ENCODE results near the gene GBP7. TPM values are rescaled to one million over a fixed set of nuclear protein-coding genes. Genes with fewer than 3 reads are reported as not detected.
"Not testable (repeated sequence)": the region's sequence is repeated elsewhere in the genome, so short reads cannot be mapped to it uniquely, and the experiment has no call there.

The GBP7 gene
- total and polyA plus RNA-seq, 4 donors: 0.89 to 27.8 (median 16.8) TPM

DNA sequence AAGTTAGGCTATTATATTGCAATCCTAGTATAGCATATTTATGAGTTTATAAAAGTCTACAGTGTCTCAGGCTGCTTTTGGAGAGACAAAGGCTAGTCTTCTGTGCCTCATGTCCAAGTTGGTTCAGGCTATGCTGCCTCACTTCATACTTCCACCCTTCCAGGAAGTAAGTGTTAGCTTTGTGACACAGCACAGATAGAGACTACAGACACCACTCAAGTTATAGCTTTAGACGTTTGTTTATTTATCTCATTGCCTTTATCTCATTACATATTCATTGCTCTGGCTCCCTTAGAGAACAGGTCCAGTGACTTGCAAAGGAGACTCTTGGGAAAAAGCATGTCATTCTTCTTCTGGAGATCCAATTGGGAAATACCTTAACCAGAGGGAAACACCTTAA lies 45.5 kb upstream of the GBP7 start:
- Histone ChIP-seq H3K9ac (ENCODE audit: low read depth in 1 of 2, low read length in 2 of 2) (no peak overlapping the region), H3K27ac (ENCODE audit: low read depth in 1 of 2, low read length in 2 of 2) (no peak overlapping the region), H3K9me3 (ENCODE audit: control insufficient read depth in 4 of 4, low read length in 3 of 4) (no peaks in the 10 kb centered on the region), H3K4me1 (ENCODE audit: control insufficient read depth in 4 of 4, insufficient read depth in 4 of 4, low read length in 3 of 4) (no peaks in the 10 kb centered on the region), H3K27me3 (ENCODE audit: control insufficient read depth in 4 of 4, insufficient read depth in 4 of 4, low read length in 3 of 4) (no peaks in the 10 kb centered on the region), H3K36me3 (ENCODE audit: control insufficient read depth in 4 of 4, insufficient read depth in 3 of 4, low read depth in 1 of 4, low read length in 3 of 4) (no peaks in the 10 kb centered on the region), H3K4me3 (ENCODE audit: low read depth in 1 of 3, low read length in 3 of 3) (no peak overlapping the region)
- no peak for DNase-seq (ENCODE audit: low spot score)
- no peak for TF ChIP-seq SP1 (IDR thresholded peaks at IDR 0.05)
- no peak for TF ChIP-seq RXRA (IDR thresholded peaks at IDR 0.05)
- no peak for TF ChIP-seq GABPA (IDR thresholded peaks at IDR 0.05 in 1 of 2, conservative IDR thresholded peaks at IDR 0.05 in 1 of 2)
- TF ChIP-seq, protein P1, sequence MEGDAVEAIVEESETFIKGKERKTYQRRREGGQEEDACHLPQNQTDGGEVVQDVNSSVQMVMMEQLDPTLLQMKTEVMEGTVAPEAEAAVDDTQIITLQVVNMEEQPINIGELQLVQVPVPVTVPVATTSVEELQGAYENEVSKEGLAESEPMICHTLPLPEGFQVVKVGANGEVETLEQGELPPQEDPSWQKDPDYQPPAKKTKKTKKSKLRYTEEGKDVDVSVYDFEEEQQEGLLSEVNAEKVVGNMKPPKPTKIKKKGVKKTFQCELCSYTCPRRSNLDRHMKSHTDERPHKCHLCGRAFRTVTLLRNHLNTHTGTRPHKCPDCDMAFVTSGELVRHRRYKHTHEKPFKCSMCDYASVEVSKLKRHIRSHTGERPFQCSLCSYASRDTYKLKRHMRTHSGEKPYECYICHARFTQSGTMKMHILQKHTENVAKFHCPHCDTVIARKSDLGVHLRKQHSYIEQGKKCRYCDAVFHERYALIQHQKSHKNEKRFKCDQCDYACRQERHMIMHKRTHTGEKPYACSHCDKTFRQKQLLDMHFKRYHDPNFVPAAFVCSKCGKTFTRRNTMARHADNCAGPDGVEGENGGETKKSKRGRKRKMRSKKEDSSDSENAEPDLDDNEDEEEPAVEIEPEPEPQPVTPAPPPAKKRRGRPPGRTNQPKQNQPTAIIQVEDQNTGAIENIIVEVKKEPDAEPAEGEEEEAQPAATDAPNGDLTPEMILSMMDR (IDR thresholded peaks at IDR 0.05; ENCODE audit: low read depth, low read length, missing input control): no peak
- TF ChIP-seq, protein P2, sequence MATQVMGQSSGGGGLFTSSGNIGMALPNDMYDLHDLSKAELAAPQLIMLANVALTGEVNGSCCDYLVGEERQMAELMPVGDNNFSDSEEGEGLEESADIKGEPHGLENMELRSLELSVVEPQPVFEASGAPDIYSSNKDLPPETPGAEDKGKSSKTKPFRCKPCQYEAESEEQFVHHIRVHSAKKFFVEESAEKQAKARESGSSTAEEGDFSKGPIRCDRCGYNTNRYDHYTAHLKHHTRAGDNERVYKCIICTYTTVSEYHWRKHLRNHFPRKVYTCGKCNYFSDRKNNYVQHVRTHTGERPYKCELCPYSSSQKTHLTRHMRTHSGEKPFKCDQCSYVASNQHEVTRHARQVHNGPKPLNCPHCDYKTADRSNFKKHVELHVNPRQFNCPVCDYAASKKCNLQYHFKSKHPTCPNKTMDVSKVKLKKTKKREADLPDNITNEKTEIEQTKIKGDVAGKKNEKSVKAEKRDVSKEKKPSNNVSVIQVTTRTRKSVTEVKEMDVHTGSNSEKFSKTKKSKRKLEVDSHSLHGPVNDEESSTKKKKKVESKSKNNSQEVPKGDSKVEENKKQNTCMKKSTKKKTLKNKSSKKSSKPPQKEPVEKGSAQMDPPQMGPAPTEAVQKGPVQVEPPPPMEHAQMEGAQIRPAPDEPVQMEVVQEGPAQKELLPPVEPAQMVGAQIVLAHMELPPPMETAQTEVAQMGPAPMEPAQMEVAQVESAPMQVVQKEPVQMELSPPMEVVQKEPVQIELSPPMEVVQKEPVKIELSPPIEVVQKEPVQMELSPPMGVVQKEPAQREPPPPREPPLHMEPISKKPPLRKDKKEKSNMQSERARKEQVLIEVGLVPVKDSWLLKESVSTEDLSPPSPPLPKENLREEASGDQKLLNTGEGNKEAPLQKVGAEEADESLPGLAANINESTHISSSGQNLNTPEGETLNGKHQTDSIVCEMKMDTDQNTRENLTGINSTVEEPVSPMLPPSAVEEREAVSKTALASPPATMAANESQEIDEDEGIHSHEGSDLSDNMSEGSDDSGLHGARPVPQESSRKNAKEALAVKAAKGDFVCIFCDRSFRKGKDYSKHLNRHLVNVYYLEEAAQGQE (IDR thresholded peaks at IDR 0.05): no peak
- TF ChIP-seq JUND (IDR thresholded peaks at IDR 0.05): no peak
- no peak for TF ChIP-seq FOXA2 (IDR thresholded peaks at IDR 0.05)
- TF ChIP-seq FOXA1 (IDR thresholded peaks at IDR 0.05): no peak
- TF ChIP-seq HNF4G (IDR thresholded peaks at IDR 0.05): no peak
- TF ChIP-seq HNF4A (conservative IDR thresholded peaks at IDR 0.05): no peak
- TF ChIP-seq MAX (IDR thresholded peaks at IDR 0.05): no peak
- no peak for TF ChIP-seq TAF1 (conservative IDR thresholded peaks at IDR 0.05)
- whole genome bisulfite sequencing: 34% methylated on average over 1 of the region's 1 CpG

DNA sequence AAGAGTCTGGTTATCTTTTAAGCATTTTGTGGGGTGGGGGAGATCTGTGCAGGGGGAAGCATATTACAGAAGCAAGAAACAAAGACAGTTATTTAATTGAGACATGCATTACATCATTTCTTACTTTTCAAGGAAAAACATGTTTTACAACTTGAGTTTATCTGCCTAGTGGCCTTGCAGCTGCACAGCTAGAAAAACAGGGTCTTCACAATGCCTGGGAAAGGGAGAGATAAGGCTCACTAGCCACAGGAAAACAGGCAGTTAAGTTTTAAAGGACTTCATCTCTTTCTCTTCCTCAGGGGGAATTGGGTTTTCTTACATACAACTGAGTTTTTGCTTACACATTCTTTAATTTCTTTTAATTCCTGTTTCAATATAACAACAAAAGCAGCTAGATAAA lies 44.0 kb upstream of the GBP7 start:
- H3K4me1 ChIP-seq (ENCODE audit: control insufficient read depth in 4 of 4, insufficient read depth in 4 of 4, low read length in 3 of 4); H3K9me3 ChIP-seq (ENCODE audit: control insufficient read depth in 4 of 4, low read length in 3 of 4); H3K9ac ChIP-seq (ENCODE audit: low read depth in 1 of 2, low read length in 2 of 2); H3K36me3 ChIP-seq (ENCODE audit: control insufficient read depth in 4 of 4, insufficient read depth in 3 of 4, low read depth in 1 of 4, low read length in 3 of 4); H3K4me3 ChIP-seq (ENCODE audit: low read depth in 1 of 3, low read length in 3 of 3); DNase-seq (ENCODE audit: low spot score); H3K27ac ChIP-seq (ENCODE audit: low read depth in 1 of 2, low read length in 2 of 2); H3K27me3 ChIP-seq (ENCODE audit: control insufficient read depth in 4 of 4, insufficient read depth in 4 of 4, low read length in 3 of 4): not testable (repeated sequence)

DNA sequence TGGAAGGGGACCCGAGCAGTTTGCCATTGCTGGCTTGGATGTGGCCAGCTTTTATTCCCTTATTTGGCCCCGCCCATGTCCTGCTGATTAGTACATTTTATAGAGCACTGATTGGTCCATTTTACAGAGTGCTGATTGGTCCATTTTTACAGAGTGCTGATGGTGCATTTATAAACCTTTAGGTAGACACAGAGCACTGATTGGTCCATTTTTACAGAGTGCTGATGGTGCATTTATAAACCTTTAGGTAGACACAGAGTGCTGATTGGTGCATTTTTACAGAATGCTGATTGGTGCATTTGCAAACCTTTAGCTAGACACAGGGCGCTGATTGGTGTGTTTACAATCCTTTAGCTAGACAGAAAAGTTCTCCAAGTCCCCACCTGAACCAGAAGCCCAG lies 43.1 kb upstream of the GBP7 start:
- DNase-seq (ENCODE audit: low spot score); H3K36me3 ChIP-seq (ENCODE audit: control insufficient read depth in 4 of 4, insufficient read depth in 3 of 4, low read depth in 1 of 4, low read length in 3 of 4); H3K27me3 ChIP-seq (ENCODE audit: control insufficient read depth in 4 of 4, insufficient read depth in 4 of 4, low read length in 3 of 4); H3K9me3 ChIP-seq (ENCODE audit: control insufficient read depth in 4 of 4, low read length in 3 of 4); H3K27ac ChIP-seq (ENCODE audit: low read depth in 1 of 2, low read length in 2 of 2); H3K9ac ChIP-seq (ENCODE audit: low read depth in 1 of 2, low read length in 2 of 2); H3K4me3 ChIP-seq (ENCODE audit: low read depth in 1 of 3, low read length in 3 of 3); H3K4me1 ChIP-seq (ENCODE audit: control insufficient read depth in 4 of 4, insufficient read depth in 4 of 4, low read length in 3 of 4): not testable (repeated sequence)
- 86% methylated on average over 3 of the region's 3 CpGs for WGBS

Measured in liver (tissue), 9 donors.